HK-2 (cell line): ENCODE measurements around the gene SCNN1G.
"Not testable (repeated sequence)": the region's sequence is repeated elsewhere in the genome, so short reads cannot be mapped to it uniquely, and the experiment has no call there.

Experiments used
- DNase-seq: peaks from one replicate; pipeline ENCODE4 v3.0.0-alpha.2; 2018; ENCODE audit not compliant: unreplicated experiment

SCNN1G gene

DNA sequence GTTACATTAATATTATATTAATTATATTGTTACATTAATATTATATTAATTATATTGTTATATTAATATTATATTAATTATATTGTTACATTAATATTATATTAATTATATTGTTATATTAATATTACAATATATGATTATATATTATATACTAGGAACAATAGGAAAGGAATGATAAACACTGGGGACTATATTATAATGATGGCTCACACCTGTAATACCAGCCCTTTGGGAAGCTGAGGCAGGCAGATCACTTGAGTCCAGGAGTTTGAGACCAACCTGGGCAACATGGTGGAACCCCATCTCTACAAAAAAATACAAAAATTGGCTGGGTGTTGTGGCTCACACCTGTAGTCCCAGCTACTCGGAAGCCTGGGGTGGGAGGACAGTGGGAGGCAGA lies 71.1 kb downstream of the SCNN1G start:
- not testable (repeated sequence) for DNase-seq

GRCh38 chr16:23254338-23254737 lies 71.8 kb downstream of the SCNN1G start:
- DNase-seq: peak; percentile 64

DNA sequence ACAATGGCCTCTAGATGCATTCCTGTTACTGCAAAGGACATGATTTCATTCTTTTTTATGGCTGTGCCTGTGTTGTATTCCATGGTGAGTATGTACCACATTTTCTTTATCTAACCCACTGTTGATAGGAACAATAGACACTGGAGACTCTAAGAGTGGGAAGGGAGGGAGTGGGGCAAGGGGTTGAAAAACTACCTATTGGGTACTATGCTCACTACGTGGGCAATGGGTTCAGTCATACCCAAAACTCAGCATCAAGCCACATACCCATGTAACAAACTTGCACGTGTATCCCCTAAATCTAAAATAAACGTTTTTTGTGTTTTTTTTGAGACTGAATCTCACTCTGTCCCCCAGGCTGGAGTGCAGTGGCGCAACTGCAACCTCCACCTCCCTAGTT lies 72.5 kb downstream of the SCNN1G start:
- no peak for DNase-seq

DNA sequence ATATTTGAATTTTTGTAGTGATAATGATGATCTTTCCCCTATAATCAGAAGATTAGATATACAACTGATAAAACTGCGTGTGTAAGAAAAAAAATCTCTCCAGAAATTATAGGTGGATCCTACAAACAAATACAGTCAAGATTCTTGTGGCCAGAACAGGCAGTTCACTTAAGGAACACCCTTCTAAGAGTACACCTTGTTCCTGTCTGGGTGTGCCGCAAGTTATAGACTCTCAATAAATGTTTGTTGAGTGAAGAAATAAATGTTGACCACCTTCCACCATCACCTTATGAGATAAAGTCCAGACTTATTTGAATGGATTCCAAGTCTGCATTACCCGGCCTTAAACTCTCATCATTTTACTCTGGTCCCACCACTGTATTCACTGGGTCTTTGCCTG lies 73.9 kb downstream of the SCNN1G start:
- DNase-seq: no peak

GRCh38 chr16:23257682-23258081 lies 75.1 kb downstream of the SCNN1G start:
- no peak for DNase-seq

- DNase-seq: no peak
These were observed 76.3 kb downstream of the SCNN1G start for GRCh38 chr16:23258919-23259237.
